Left ventricle myocardium inferior (tissue), 1 donor: ENCODE data around the gene ARPIN. TPM values are rescaled to one million over a fixed set of nuclear protein-coding genes. Genes with fewer than 3 reads are reported as not detected.

Experiments
- DNase-seq: peaks from one replicate; pipeline ENCODE4 v3.0.0-alpha.2; 2020
- H3K27ac ChIP-seq: fragments of 200-600 bp; replicated peaks from 2 replicates; pipeline ENCODE4 v1.8.0; 2021
- H3K27me3 ChIP-seq: fragments of 200-600 bp; 2 replicates; pipeline ENCODE4 v1.8.0; 2021; ENCODE audit warnings: low read depth
- H3K36me3 ChIP-seq: fragments of 200-600 bp; 2 replicates; pipeline ENCODE4 v1.8.0; 2021
- H3K4me1 ChIP-seq: fragments of 200-600 bp; 2 replicates; pipeline ENCODE4 v1.8.0; 2021
- H3K4me3 ChIP-seq: fragments of 200-600 bp; 2 replicates; pipeline ENCODE4 v1.8.0; 2021; ENCODE audit warnings: mild to moderate bottlenecking, moderate library complexity
- H3K9me3 ChIP-seq: fragments of 200-600 bp; replicated peaks from 2 replicates; pipeline ENCODE4 v1.8.0; 2021
- intact Hi-C: fragments of 100-400 bp; cut with micrococcal nuclease; formaldehyde crosslinking; loops from one replicate; pipeline ENCODE4 v1.11.0; 2022
- total RNA-seq: library from RNA; stranded (reverse); fragmentation: NEBNext Ultra II Directional; extraction: Animal tissue kit (Norgen Biotek cat#: 25700); gene quantifications from one replicate; pipeline ENCODE4 v1.2.1, GENCODE V29; 2021
- TF ChIP-seq, protein P1 (sequence below): fragments of 200-600 bp; IDR thresholded peaks from 2 replicates; pipeline ENCODE4 v1.8.0; 2021; ENCODE audit warnings: antibody characterized with exemption, mild to moderate bottlenecking, borderline replicate concordance
- donor health status: DM: no; HTN: yes; CAD: no; lungs with severe emphysema.

ARPIN gene
- total RNA-seq, 1 donor from 2014 or later: 11.4 TPM

DNA sequence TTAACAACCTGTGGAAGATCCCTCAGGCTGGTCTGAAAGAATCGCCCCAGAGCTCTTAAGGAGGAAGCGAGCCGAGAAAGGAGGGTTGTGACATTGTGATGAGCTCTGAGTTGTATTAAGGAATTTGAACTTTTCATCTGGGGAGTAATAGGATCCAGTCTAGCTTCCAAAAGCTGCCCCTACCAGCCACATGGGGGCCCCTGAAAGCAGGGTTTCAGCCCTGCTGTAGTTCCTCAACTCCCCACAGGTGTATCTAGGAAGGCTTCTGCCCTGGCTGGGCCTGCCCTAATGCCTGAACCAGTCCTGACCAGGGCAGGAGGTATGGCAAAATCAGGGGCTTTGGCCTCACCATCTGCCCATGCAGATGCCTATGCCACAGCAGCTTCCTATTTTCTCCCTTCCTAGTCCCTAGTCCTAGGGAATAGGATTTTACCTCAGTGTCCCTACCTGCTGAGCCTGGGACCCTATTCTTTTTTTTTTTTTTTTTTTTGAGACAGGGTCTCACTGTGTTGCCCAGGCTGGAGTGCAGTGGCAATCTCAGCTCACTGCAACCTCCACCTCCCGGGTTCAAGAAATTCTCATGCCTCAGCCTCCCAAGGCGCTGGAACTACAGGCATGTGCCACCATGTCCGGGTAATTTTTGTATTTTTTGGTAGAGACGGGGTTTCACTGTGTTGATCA, 14.0 kb downstream of the ARPIN start:
- H3K36me3 ChIP-seq: peaks cover 22% of the 10 kb centered on the region
- H3K9me3 ChIP-seq: no peaks in the 10 kb centered on the region
- intact Hi-C loops: loop anchor here (10.0 kb wide), 1 partner anchor 176 kb away; no protein-coding TSS in a partner anchor
- H3K4me3 ChIP-seq: no peak overlapping the region
- no peak overlapping the region for H3K27ac ChIP-seq
- DNase-seq: no peak
- no peaks in the 10 kb centered on the region for H3K27me3 ChIP-seq
- H3K4me1 ChIP-seq: peaks cover 25% of the 10 kb centered on the region
- TF ChIP-seq, protein P1, sequence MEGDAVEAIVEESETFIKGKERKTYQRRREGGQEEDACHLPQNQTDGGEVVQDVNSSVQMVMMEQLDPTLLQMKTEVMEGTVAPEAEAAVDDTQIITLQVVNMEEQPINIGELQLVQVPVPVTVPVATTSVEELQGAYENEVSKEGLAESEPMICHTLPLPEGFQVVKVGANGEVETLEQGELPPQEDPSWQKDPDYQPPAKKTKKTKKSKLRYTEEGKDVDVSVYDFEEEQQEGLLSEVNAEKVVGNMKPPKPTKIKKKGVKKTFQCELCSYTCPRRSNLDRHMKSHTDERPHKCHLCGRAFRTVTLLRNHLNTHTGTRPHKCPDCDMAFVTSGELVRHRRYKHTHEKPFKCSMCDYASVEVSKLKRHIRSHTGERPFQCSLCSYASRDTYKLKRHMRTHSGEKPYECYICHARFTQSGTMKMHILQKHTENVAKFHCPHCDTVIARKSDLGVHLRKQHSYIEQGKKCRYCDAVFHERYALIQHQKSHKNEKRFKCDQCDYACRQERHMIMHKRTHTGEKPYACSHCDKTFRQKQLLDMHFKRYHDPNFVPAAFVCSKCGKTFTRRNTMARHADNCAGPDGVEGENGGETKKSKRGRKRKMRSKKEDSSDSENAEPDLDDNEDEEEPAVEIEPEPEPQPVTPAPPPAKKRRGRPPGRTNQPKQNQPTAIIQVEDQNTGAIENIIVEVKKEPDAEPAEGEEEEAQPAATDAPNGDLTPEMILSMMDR: peak; percentile 57

DNA sequence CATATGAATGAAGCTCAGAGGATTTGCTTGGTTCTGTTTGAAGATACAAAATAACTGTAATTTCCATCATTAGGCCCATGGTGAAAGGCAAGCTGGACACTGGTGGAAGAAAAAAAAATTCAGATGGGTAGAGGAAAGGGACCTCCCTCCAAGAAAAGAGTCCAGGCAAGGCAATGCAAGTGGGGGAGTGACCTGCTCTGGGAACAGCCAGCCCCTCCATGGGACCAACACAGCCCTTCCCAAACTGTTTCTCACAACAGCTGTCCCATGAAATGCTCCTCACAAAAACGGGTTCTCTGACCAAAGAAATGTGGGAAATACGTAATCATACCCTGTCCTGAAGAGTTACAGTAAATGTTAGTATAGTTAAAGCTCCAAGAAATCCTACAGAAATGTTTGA, 14.6 kb downstream of the ARPIN start:
- no peak overlapping the region for H3K4me3 ChIP-seq
- H3K27me3 ChIP-seq: no peaks in the 10 kb centered on the region
- H3K36me3 ChIP-seq: peaks cover 16% of the 10 kb centered on the region
- intact Hi-C loops: loop anchor here (10.0 kb wide), 1 partner anchor 177 kb away; no protein-coding TSS in a partner anchor
- DNase-seq: no peak
- peaks cover 31% of the 10 kb centered on the region for H3K4me1 ChIP-seq
- no peaks in the 10 kb centered on the region for H3K9me3 ChIP-seq
- TF ChIP-seq, protein P1: no peak
- H3K27ac ChIP-seq: no peak overlapping the region

DNA sequence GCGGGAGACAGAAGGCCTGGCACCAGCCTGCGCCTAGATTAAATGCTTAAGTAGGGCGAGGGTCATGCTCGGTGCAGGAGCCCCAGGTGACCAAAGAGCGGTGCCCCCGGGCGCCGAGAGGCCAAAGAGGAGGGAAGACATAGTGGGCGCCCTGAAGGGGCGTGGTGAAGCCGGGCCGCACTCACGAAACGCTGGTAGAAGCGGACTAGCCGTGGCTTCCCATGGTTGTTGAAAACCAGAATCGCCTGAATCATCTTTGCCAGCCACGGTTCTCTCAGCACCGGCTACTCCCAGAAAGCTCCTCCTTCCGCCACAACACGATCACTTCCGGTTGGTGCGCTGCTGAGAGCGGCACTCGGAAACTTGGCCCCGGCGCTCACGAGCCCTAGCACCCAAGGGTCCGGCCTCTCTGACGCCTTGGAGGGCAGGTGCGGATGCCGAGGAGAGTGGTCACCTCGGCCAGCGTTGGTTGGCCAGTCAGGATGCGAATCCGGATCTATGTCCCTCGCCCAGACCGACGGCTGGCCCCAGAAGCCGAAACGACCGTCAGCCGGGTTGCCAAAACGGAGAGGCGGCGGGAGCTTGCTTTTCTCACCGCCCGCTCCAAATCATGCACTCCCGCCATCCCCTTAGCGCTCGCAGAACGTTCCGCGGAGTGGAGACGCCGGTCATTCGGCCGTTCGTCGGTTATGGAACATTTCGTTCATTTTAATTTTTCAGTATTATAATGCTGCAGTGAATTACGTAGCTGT, 18.9 kb downstream of the ARPIN start, which contains the start of gene AP3S2:
Gene AP3S2, minus strand, starts transcription at position 299 of the 752 bp plus-strand sequence. Its CDS starts 45 bp downstream, at position 254.
- H3K4me3 ChIP-seq: peak within 1 kb of the TSS; percentile 94
- intact Hi-C loops: loop anchor here (10.0 kb wide), 1 partner anchor 181 kb away; no protein-coding TSS in a partner anchor

DNA sequence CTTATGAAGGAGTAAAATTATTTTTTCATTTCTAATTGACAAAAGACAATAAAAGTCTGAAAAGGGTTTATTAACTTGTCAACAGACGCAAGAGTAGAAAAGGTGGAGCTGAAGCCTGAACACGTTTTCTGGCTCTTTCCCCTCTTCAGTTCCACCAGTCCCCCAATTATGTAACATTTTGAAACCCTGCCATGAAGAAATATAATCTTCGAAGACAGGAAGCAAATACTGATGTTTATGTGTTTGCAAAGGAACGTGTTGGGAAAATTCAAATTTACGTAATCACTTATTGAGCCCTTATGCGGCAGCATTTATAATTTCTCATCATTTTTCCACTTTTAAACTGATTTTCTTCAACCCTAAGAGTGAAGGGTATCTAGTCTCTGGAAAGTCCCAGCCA, 19.7 kb downstream of the ARPIN start:
- TF ChIP-seq, protein P1: no peak

More for the DNA sequence above, 18.9 kb downstream of the ARPIN start, which contains the start of gene AP3S2:
- peak; percentile 88 for DNase-seq
- TF ChIP-seq, protein P1: no peak
- H3K27ac ChIP-seq: peak within 1 kb of the TSS; percentile 95
- peaks cover 2% of the 10 kb centered on the region for H3K36me3 ChIP-seq
- peaks cover 30% of the 10 kb centered on the region for H3K4me1 ChIP-seq
- no peaks in the 10 kb centered on the region for H3K9me3 ChIP-seq
- no peaks in the 10 kb centered on the region for H3K27me3 ChIP-seq

DNA sequence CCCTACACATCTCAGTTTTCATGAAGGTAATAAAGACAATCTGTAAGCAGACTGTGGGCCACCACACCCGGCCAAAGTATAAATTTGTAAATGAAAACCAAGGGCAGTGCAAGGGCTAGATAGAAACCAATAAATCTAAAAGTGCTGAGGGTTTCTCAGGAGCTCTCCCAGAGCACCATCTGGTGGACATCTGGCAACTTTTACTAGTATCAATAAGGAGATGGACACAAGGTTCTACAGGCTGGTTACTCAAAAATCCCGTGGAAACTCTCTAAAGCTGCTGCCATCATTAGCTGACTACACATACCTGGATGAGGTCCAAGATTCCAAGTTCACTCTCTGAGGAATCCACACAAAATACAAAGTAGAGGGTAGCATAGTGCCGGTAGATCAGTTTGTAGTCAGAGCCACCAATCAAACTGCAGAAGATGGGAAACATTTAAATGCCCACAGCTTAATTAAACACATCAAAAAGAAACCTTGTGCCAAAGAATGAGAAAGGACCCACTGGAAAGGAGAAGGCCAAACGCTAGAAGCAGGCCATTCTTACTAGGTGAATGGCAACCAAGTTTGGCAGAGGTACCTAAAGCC, 24.4 kb downstream of the ARPIN start:
- Histone ChIP-seq H3K4me3 (no peak overlapping the region), H3K9me3 (no peaks in the 10 kb centered on the region), H3K27me3 (no peaks in the 10 kb centered on the region), H3K27ac (no peak overlapping the region), H3K4me1 (peaks cover 14% of the 10 kb centered on the region), H3K36me3 (peaks cover 56% of the 10 kb centered on the region)
- no peak for DNase-seq
- TF ChIP-seq, protein P1: peak; percentile 19
- intact Hi-C loops: no loop called here

More for the DNA sequence above, 19.7 kb downstream of the ARPIN start:
- peak overlapping the region; percentile 95 for H3K27ac ChIP-seq
- H3K9me3 ChIP-seq: no peaks in the 10 kb centered on the region
- DNase-seq: no peak
- peaks cover 30% of the 10 kb centered on the region for H3K4me1 ChIP-seq
- intact Hi-C loops: loop anchor here (10.0 kb wide), 1 partner anchor 182 kb away; no protein-coding TSS in a partner anchor
- H3K36me3 ChIP-seq: peaks cover 10% of the 10 kb centered on the region
- no peaks in the 10 kb centered on the region for H3K27me3 ChIP-seq
- H3K4me3 ChIP-seq: peak overlapping the region; percentile 94
